ENCODE data around the gene HSD17B1. TPM values are rescaled to one million over a fixed set of nuclear protein-coding genes. Genes with fewer than 3 reads are reported as not detected.

Gene HSD17B1
- total and polyA plus RNA-seq, 2 of the 13 experiments (the other 11 are each of a cell fraction or from before 2014, with no cell fraction given): 0.54 to 0.93 TPM

GRCh38 chr17:42544874-42545283 is 7.8 kb upstream of the HSD17B1 start (continued):
- peak; percentile 26; the same call in 1 of the 2 replicates for TF ChIP-seq ZNF264 (CRISPR knock-in tag; IDR thresholded peaks at IDR 0.05)
- 0 out of 2 replicates have a peak, but pooled peaks have one; percentile 17 for TF ChIP-seq PPARG (CRISPR knock-in tag; conservative IDR thresholded peaks at IDR 0.05)
- TF ChIP-seq MAX (IDR thresholded peaks at IDR 0.05): peak; percentile 34; the same call in 1 of the 2 replicates
- 0 out of 2 replicates have a peak, but pooled peaks have one; percentile 47 for TF ChIP-seq ZNF740 (CRISPR knock-in tag; IDR thresholded peaks at IDR 0.05)
- TF ChIP-seq ZNF782 (CRISPR knock-in tag; IDR thresholded peaks at IDR 0.05; ENCODE audit: borderline replicate concordance): 0 out of 2 replicates have a peak, but pooled peaks have one; percentile 24
- peak; percentile 39; the same call in 1 of the 2 replicates for TF ChIP-seq ZNF331 (CRISPR knock-in tag; IDR thresholded peaks at IDR 0.05)
- no peak for TF ChIP-seq ARHGAP35 (CRISPR knock-in tag; IDR thresholded peaks at IDR 0.05; ENCODE audit: borderline replicate concordance)
- TF ChIP-seq NFKB2 (CRISPR knock-in tag; IDR thresholded peaks at IDR 0.05; ENCODE audit: borderline replicate concordance): no peak
- TF ChIP-seq SALL1 (CRISPR knock-in tag; IDR thresholded peaks at IDR 0.05): peak; percentile 54
- no peak for TF ChIP-seq CEBPB (IDR thresholded peaks at IDR 0.05; ENCODE audit: borderline replicate concordance, low read depth, low read length)
- TF ChIP-seq ZNF292 (CRISPR knock-in tag; IDR thresholded peaks at IDR 0.05; ENCODE audit: borderline replicate concordance, low read depth): peak; percentile 84; the same call in 1 of the 2 replicates
- no peak for TF ChIP-seq ZNF674 (CRISPR knock-in tag; IDR thresholded peaks at IDR 0.05; ENCODE audit: low read depth)
- peak; percentile 15; the same call in 1 of the 2 replicates for TF ChIP-seq ETV5 (CRISPR knock-in tag; IDR thresholded peaks at IDR 0.05; ENCODE audit: borderline replicate concordance)
- no peak; the same call in 1 of the 2 replicates for TF ChIP-seq ZNF335 (CRISPR knock-in tag; IDR thresholded peaks at IDR 0.05)
- TF ChIP-seq ZBTB43 (CRISPR knock-in tag; conservative IDR thresholded peaks at IDR 0.05): peak; percentile 52; the same call in 1 of the 2 replicates
- TF ChIP-seq RFX1 (IDR thresholded peaks at IDR 0.05): peak; percentile 84
- peak; percentile 51; the same call in 1 of the 2 replicates for TF ChIP-seq KAT8 (CRISPR knock-in tag; IDR thresholded peaks at IDR 0.05)
- no peak for TF ChIP-seq FOXA3 (CRISPR knock-in tag; IDR thresholded peaks at IDR 0.05)
- no peak for TF ChIP-seq ZNF652 (CRISPR knock-in tag; IDR thresholded peaks at IDR 0.05; ENCODE audit: borderline replicate concordance, low read depth)
- TF ChIP-seq HMG20A (CRISPR knock-in tag; IDR thresholded peaks at IDR 0.05; ENCODE audit: borderline replicate concordance): peak; percentile 26; the same call in 1 of the 2 replicates
- TF ChIP-seq KDM6A (CRISPR knock-in tag; IDR thresholded peaks at IDR 0.05; ENCODE audit: low read depth): peak; percentile 50; the same call in 1 of the 2 replicates
- peak; percentile 78 for TF ChIP-seq GATAD2A (CRISPR knock-in tag; IDR thresholded peaks at IDR 0.05)
- TF ChIP-seq ZNF543 (CRISPR knock-in tag; IDR thresholded peaks at IDR 0.05): no peak
- TF ChIP-seq NR2F1 (CRISPR knock-in tag; IDR thresholded peaks at IDR 0.05): peak; percentile 42 to 67; a peak in 3 of 4 replicates
- TF ChIP-seq EZH2 (conservative IDR thresholded peaks at IDR 0.05; ENCODE audit: low read depth, low read length): no peak
- TF ChIP-seq KAT7 (CRISPR knock-in tag; IDR thresholded peaks at IDR 0.05; ENCODE audit: borderline replicate concordance): 0 out of 2 replicates have a peak, but pooled peaks have one; percentile 17
- peak; percentile 73 for TF ChIP-seq SAP130 (CRISPR knock-in tag; IDR thresholded peaks at IDR 0.05; ENCODE audit: low read depth)
- TF ChIP-seq TFE3 (CRISPR knock-in tag; IDR thresholded peaks at IDR 0.05): no peak
- TF ChIP-seq MEIS1 (CRISPR knock-in tag; IDR thresholded peaks at IDR 0.05; ENCODE audit: borderline replicate concordance): no peak
- TF ChIP-seq SOX5 (CRISPR knock-in tag; IDR thresholded peaks at IDR 0.05; ENCODE audit: borderline replicate concordance): 0 out of 2 replicates have a peak, but pooled peaks have one; percentile 31
- no peak for TF ChIP-seq GTF3A (CRISPR knock-in tag; conservative IDR thresholded peaks at IDR 0.05)
